Fibroblast of lung (primary cell): ENCODE measurements around the gene COPE. TPM values are rescaled to one million over a fixed set of nuclear protein-coding genes. Genes with fewer than 3 reads are reported as not detected.

Experiments used
- DNase-seq, 2 donors: peaks; one replicate each; pipeline versions ENCODE4 v3.0.0 to v3.0.0-alpha.2; 2010; ENCODE audit warnings: low read depth in 2 of 2
- H2AFZ ChIP-seq: 2 replicates; pipeline ENCODE4 v1.5.1; 2012; ENCODE audit warnings: low read length, control low read depth, inconsistent platforms
- H3K27ac ChIP-seq: 2 replicates; pipeline ENCODE4 v1.5.1; 2011; ENCODE audit warnings: low read length, control low read depth; ENCODE audit not compliant: insufficient read depth
- H3K27me3 ChIP-seq: 2 replicates; pipeline ENCODE4 v1.5.1; 2011; ENCODE audit warnings: mild to moderate bottlenecking, low read length; ENCODE audit not compliant: control insufficient read depth, insufficient read depth
- H3K36me3 ChIP-seq: 2 replicates; pipeline ENCODE4 v1.5.1; 2011; ENCODE audit warnings: low read length; ENCODE audit not compliant: control insufficient read depth, insufficient read depth
- H3K4me1 ChIP-seq: 2 replicates; pipeline ENCODE4 v1.5.1; 2011; ENCODE audit warnings: low read length; ENCODE audit not compliant: control insufficient read depth, insufficient read depth; ENCODE audit errors: extremely low read depth
- H3K4me2 ChIP-seq: 2 replicates; pipeline ENCODE4 v1.5.1; 2011; ENCODE audit warnings: low read length, control low read depth; ENCODE audit not compliant: insufficient read depth; ENCODE audit errors: extremely low read depth
- H3K4me3 ChIP-seq, 4 experiments: fragments of 200-600 bp in 1 of 4; sonication (generic) in 1 of 4; replicated peaks in 1 of 4; 2 replicates each; pipeline ENCODE4 v1.5.1; 2011 to 2016; ENCODE audit warnings: low read length in 4 of 4, low read depth in 3 of 4, mild to moderate bottlenecking in 3 of 4, control low read depth in 2 of 4, inconsistent platforms in 1 of 4, mixed read lengths in 1 of 4; ENCODE audit not compliant: insufficient read depth in 1 of 4; ENCODE audit errors: control extremely low read depth in 1 of 4
- H3K79me2 ChIP-seq: 2 replicates; pipeline ENCODE4 v1.5.1; 2012; ENCODE audit warnings: mild to moderate bottlenecking, low read length, inconsistent platforms; ENCODE audit not compliant: control insufficient read depth, insufficient read depth
- H3K9ac ChIP-seq: 2 replicates; pipeline ENCODE4 v1.5.1; 2011; ENCODE audit warnings: mild to moderate bottlenecking, low read length, control low read depth; ENCODE audit not compliant: insufficient read depth
- H3K9me3 ChIP-seq: 2 replicates; pipeline ENCODE4 v1.5.1; 2012; ENCODE audit warnings: low read depth, low read length; ENCODE audit not compliant: control insufficient read depth, insufficient read depth
- H4K20me1 ChIP-seq: 2 replicates; pipeline ENCODE4 v1.5.1; 2011; ENCODE audit warnings: low read length; ENCODE audit not compliant: control insufficient read depth, insufficient read depth; ENCODE audit errors: extremely low read depth
- EZH2 ChIP-seq: IDR thresholded peaks from 2 replicates; pipeline ENCODE4 v1.5.1; 2012; ENCODE audit warnings: low read length, control low read depth, mild to moderate bottlenecking; ENCODE audit errors: missing control alignments
- polyA plus RNA-seq, 2 donors: library from polyadenylated mRNA; depleted of rRNA in 1 of 2; stranded (reverse) in 1 of 2; unstranded in 1 of 2; fragments of >200 nt; gene quantifications; 2 replicates each; pipeline ENCODE4 v1.2.1, GENCODE V29; 2011 to 2012; ENCODE audit warnings: missing spikeins in 1 of 2
- total RNA-seq: library from RNA; depleted of rRNA; stranded (reverse); fragments of >200 nt; gene quantifications from 2 replicates; pipeline ENCODE4 v1.2.1, GENCODE V29; 2014
- TF ChIP-seq, protein P1 (sequence below), 2 donors: IDR thresholded peaks in 1 of 2; conservative IDR thresholded peaks in 1 of 2; 1 replicate in 1 of 2; 2 replicates in 1 of 2; pipeline ENCODE4 v1.5.1; 2011 to 2012; ENCODE audit warnings: low read length in 2 of 2, control low read depth in 1 of 2, inconsistent platforms in 1 of 2, low read depth in 1 of 2, mild to moderate bottlenecking in 1 of 2

Gene COPE
- total and polyA plus RNA-seq, 2 donors (not counting 1 experiment from before 2014, with no cell fraction given): 146 to 182 TPM

DNA sequence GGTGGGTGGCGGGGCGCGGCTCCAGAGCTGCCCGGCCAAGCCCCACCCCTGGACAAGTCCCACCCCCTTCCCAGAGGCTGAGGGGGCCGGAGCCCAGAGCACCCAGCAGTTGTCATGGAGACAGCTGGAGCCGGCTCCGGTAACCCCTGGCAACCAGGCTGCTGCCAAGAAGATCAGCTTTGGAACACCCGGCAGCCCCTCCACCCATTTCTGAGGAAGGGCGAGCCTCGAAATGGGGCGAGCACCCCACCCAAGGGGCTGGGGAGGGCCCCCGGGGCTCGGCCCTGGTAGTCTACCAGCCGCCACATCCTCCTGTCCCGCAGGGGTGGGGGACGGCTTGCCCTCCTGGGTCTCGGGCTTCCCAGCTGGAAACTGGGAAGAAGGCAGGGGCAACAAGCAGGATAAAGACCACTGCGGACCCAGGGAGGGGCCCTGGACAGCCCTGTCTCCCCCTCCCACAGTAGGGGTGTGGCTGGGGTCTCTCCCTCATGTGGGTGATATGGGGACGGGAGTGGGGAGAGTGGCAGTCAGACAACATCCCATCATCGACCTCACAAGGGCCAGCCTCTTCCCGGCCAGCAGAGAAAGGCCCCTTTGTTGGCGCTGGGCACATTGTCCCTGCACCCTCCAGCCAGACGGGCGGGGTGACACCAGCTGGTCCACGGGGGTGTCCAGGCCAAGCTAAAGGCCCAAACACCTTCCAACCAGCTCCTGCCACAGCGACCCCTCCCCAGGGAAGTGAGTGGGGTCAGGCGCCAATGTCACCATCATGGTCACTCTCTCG lies 24.7 kb downstream of the COPE start:
- Histone ChIP-seq H3K4me1 (peaks cover 2% of the 10 kb centered on the region), H4K20me1 (no peaks in the 10 kb centered on the region), H3K36me3 (peaks cover 1% of the 10 kb centered on the region), H3K79me2 (no peaks in the 10 kb centered on the region), H3K4me2 (peak overlapping the region; percentile 88), H3K9ac (no peak overlapping the region), H2AFZ (no peak overlapping the region), H3K4me3 (peak overlapping the region in 3 of 4 experiments; percentile 34 to 52 (median 43)), H3K9me3 (no peaks in the 10 kb centered on the region), H3K27ac (no peak overlapping the region), H3K27me3 (peaks cover 19% of the 10 kb centered on the region)
- TF ChIP-seq, protein P1, sequence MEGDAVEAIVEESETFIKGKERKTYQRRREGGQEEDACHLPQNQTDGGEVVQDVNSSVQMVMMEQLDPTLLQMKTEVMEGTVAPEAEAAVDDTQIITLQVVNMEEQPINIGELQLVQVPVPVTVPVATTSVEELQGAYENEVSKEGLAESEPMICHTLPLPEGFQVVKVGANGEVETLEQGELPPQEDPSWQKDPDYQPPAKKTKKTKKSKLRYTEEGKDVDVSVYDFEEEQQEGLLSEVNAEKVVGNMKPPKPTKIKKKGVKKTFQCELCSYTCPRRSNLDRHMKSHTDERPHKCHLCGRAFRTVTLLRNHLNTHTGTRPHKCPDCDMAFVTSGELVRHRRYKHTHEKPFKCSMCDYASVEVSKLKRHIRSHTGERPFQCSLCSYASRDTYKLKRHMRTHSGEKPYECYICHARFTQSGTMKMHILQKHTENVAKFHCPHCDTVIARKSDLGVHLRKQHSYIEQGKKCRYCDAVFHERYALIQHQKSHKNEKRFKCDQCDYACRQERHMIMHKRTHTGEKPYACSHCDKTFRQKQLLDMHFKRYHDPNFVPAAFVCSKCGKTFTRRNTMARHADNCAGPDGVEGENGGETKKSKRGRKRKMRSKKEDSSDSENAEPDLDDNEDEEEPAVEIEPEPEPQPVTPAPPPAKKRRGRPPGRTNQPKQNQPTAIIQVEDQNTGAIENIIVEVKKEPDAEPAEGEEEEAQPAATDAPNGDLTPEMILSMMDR (conservative IDR thresholded peaks at IDR 0.05 in 1 of 2, IDR thresholded peaks at IDR 0.05 in 1 of 2; ENCODE audit: low read depth in 1 of 2, low read length in 2 of 2): no peak
- TF ChIP-seq EZH2: peak; percentile 74
- peak; percentile 55 to 62 for DNase-seq

DNA sequence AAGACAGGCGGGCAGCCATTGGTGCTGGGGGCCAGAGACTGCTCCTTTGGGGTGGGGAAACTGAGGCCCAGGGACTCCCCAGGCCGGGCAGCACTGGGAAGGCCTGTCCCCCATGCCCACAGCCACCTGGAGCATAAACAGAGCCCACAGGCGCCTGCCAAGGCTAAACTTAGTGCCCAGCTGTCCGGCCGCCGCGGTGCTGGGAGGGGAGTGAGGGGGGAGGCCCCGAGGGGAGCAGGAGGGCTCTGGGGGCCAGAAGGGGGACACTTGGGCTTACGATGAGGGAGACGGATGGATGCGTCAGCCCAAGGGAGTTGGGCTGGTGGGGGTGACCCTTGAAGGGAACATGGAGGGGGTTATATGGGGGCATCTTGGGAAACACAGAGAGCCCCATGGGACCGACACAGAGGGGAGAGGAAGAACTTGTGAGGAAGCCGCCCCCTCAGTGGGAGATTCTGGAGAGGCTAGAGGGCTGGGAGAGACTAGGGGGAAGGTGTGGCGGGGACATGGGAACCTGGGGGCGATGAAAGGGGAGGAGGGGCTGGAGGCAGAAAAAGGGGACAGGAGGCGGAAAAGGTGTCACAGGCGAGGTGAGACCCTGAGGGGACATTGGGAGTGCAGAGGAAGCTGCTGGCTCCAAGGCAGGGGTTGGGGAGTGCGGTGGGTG lies 25.5 kb downstream of the COPE start:
- TF ChIP-seq EZH2: no peak
- TF ChIP-seq, protein P1 (conservative IDR thresholded peaks at IDR 0.05 in 1 of 2, IDR thresholded peaks at IDR 0.05 in 1 of 2; ENCODE audit: low read depth in 1 of 2, low read length in 2 of 2): no peak

DNA sequence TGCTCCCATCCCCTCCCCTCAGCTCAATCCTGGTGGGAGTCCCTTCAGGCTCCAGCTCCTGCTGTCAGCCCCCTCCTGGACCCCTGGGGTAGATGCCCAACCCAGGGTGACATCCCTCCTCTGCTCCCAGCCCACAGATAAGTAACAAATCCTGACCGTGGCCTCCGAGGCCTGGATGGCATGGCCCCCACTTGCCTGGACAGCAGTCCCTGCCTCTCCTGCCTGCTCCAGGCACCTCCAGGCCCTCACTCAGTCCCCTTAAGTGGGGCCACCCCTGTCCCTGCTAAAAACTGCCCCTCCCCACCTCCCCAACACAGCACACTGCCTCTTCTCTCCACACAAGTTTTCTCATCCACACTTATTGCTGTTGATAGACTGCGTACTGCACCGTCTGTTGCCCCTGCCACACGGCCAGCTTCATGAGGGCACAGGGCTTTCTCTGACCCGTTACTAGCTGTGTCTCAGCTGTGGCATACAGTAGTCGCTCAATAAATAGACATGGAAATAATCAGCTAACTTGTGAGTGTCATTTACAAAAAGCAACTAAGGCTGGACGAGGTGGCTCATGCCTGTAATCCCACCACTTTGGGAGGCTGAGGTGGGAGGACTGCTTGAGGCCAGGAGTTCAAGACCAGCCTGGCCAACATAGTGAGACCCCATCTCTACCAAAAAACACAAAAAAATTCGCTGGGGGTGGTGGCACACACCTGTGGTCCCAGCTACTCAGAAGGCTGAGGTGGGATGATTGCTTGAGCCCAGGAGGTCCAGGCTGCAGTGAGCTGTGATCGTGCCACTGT lies 29.0 kb downstream of the COPE start:
- DNase-seq: no peak

More for the DNA sequence above, 25.5 kb downstream of the COPE start:
- H4K20me1 ChIP-seq: no peaks in the 10 kb centered on the region
- H3K9me3 ChIP-seq: no peaks in the 10 kb centered on the region
- peaks cover 19% of the 10 kb centered on the region for H3K27me3 ChIP-seq
- no peak overlapping the region for H3K27ac ChIP-seq
- DNase-seq: no peak
- H3K4me2 ChIP-seq: no peak overlapping the region
- no peaks in the 10 kb centered on the region for H3K79me2 ChIP-seq
- H2AFZ ChIP-seq: no peak overlapping the region
- H3K9ac ChIP-seq: no peak overlapping the region
- H3K4me3 ChIP-seq: no peak overlapping the region
- peaks cover 2% of the 10 kb centered on the region for H3K4me1 ChIP-seq
- no peaks in the 10 kb centered on the region for H3K36me3 ChIP-seq

More for the DNA sequence above, 29.0 kb downstream of the COPE start:
- no peaks in the 10 kb centered on the region for H3K36me3 ChIP-seq
- no peaks in the 10 kb centered on the region for H3K9me3 ChIP-seq
- no peak overlapping the region for H3K4me2 ChIP-seq
- H2AFZ ChIP-seq: no peak overlapping the region
- no peak overlapping the region for H3K9ac ChIP-seq
- H3K4me3 ChIP-seq: no peak overlapping the region
- no peaks in the 10 kb centered on the region for H3K79me2 ChIP-seq
- no peaks in the 10 kb centered on the region for H4K20me1 ChIP-seq
- no peaks in the 10 kb centered on the region for H3K4me1 ChIP-seq
- H3K27me3 ChIP-seq: peaks cover 15% of the 10 kb centered on the region
- no peak for TF ChIP-seq EZH2
- TF ChIP-seq, protein P1 (conservative IDR thresholded peaks at IDR 0.05 in 1 of 2, IDR thresholded peaks at IDR 0.05 in 1 of 2; ENCODE audit: low read depth in 1 of 2, low read length in 2 of 2): no peak
- no peak overlapping the region for H3K27ac ChIP-seq
